Endothelial cell of umbilical vein (primary cell): ENCODE measurements around the gene CCDC86.

Experiments used
- EZH2 ChIP-seq: IDR thresholded peaks from 2 replicates; pipeline ENCODE4 v1.6.1; 2012; ENCODE audit warnings: borderline replicate concordance, low read depth, mild to moderate bottlenecking, moderate library complexity, low read length, inconsistent platforms; ENCODE audit not compliant: severe bottlenecking
- POLR2A ChIP-seq: IDR thresholded peaks from 2 replicates; pipeline ENCODE4 v1.6.1; 2012; ENCODE audit warnings: low read depth, mild to moderate bottlenecking, control low read depth, low read length
- POLR2AphosphoS5 ChIP-seq: IDR thresholded peaks from 2 replicates; pipeline ENCODE4 v1.6.1; 2012; ENCODE audit warnings: low read depth, mild to moderate bottlenecking, control low read depth, low read length, moderate library complexity; ENCODE audit not compliant: insufficient read depth
- TF ChIP-seq, protein P1 (sequence below), 2 donors: IDR thresholded peaks; 1 replicate in 1 of 2; 2 replicates in 1 of 2; pipeline ENCODE4 v1.5.1; 2011; ENCODE audit warnings: low read length in 2 of 2, mild to moderate bottlenecking in 2 of 2, moderate library complexity in 2 of 2, control low read depth in 1 of 2, inconsistent platforms in 1 of 2, low read depth in 1 of 2; ENCODE audit not compliant: insufficient read depth in 1 of 2; ENCODE audit errors: extremely low read depth in 1 of 2

DNA sequence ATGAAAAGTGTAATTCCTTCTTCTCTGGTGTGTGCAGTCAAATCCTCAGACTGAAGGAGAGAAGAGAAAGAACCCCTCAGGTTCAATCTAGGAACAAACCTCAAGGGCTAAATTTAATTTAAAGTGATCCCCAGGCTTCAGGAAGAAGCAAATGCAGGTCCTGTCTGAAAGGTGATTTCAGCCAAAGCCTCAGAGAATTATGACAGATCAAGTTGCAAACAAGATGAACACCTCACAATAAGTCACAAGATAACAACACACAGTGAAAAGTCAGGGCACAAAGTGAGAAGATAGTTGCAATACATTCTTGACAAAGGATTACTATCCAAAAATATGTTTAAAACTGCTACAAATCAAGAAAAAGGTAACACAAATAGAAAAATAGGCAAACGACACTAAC lies 37.2 kb downstream of the CCDC86 start:
- TF ChIP-seq, protein P1, sequence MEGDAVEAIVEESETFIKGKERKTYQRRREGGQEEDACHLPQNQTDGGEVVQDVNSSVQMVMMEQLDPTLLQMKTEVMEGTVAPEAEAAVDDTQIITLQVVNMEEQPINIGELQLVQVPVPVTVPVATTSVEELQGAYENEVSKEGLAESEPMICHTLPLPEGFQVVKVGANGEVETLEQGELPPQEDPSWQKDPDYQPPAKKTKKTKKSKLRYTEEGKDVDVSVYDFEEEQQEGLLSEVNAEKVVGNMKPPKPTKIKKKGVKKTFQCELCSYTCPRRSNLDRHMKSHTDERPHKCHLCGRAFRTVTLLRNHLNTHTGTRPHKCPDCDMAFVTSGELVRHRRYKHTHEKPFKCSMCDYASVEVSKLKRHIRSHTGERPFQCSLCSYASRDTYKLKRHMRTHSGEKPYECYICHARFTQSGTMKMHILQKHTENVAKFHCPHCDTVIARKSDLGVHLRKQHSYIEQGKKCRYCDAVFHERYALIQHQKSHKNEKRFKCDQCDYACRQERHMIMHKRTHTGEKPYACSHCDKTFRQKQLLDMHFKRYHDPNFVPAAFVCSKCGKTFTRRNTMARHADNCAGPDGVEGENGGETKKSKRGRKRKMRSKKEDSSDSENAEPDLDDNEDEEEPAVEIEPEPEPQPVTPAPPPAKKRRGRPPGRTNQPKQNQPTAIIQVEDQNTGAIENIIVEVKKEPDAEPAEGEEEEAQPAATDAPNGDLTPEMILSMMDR (IDR thresholded peaks at IDR 0.05; ENCODE audit: extremely low read depth in 1 of 2, insufficient read depth in 1 of 2, low read depth in 1 of 2, low read length in 2 of 2) = no peak
- TF ChIP-seq EZH2 (no peak), POLR2A (no peak), POLR2AphosphoS5 (no peak)
